HG03342 (cell line): ENCODE results near the gene TGM6.
"Not testable (repeated sequence)": the region's sequence is repeated elsewhere in the genome, so short reads cannot be mapped to it uniquely, and the experiment has no call there.

Experiments
- ATAC-seq: cut with Tn5 transposase; IDR thresholded peaks from one replicate; pipeline ENCODE4 v1.9.1; 2021; ENCODE audit warnings: mild to moderate bottlenecking, moderate library complexity; ENCODE audit not compliant: unreplicated experiment

TGM6 gene

GRCh38 chr20:2397595-2398145, 17.0 kb downstream of the TGM6 start:
- ATAC-seq, result no peak

GRCh38 chr20:2398449-2398848, 17.7 kb downstream of the TGM6 start:
- ATAC-seq, result no peak

GRCh38 chr20:2399390-2399789, 18.7 kb downstream of the TGM6 start:
- no peak for ATAC-seq

- ATAC-seq, result no peak
Observed at GRCh38 chr20:2400290-2400689, 19.6 kb downstream of the TGM6 start.

- ATAC-seq, result no peak
Observed at GRCh38 chr20:2401527-2401926, 20.8 kb downstream of the TGM6 start.

- ATAC-seq, result no peak
Observed at GRCh38 chr20:2402271-2402980, 21.7 kb downstream of the TGM6 start.

GRCh38 chr20:2403291-2404052, 22.8 kb downstream of the TGM6 start:
- ATAC-seq, result no peak

GRCh38 chr20:2405693-2406065, 25.0 kb downstream of the TGM6 start:
- ATAC-seq, result no peak

GRCh38 chr20:2407355-2407754, 26.7 kb downstream of the TGM6 start:
- not testable (repeated sequence) for ATAC-seq

- no peak for ATAC-seq
Observed at GRCh38 chr20:2408111-2408510, 27.4 kb downstream of the TGM6 start.

GRCh38 chr20:2416541-2417212, 36.0 kb downstream of the TGM6 start:
- ATAC-seq, result no peak

- ATAC-seq, result no peak
Observed at GRCh38 chr20:2417213-2417541, 36.5 kb downstream of the TGM6 start.

GRCh38 chr20:2418388-2418787, 37.7 kb downstream of the TGM6 start:
- ATAC-seq, result no peak

- ATAC-seq, result no peak
Observed at GRCh38 chr20:2420510-2420909, 39.8 kb downstream of the TGM6 start.

- ATAC-seq, result no peak
Observed at GRCh38 chr20:2421247-2421646, 40.5 kb downstream of the TGM6 start.

GRCh38 chr20:2429051-2429450, 48.4 kb downstream of the TGM6 start:
- ATAC-seq, result no peak

GRCh38 chr20:2430538-2430937, 49.8 kb downstream of the TGM6 start:
- ATAC-seq, result no peak

- ATAC-seq, result no peak
Observed at GRCh38 chr20:2431185-2431584, 50.5 kb downstream of the TGM6 start.

- ATAC-seq, result no peak
Observed at GRCh38 chr20:2446845-2447244, 66.1 kb downstream of the TGM6 start.

- no peak for ATAC-seq
Observed at GRCh38 chr20:2449386-2449785, 68.7 kb downstream of the TGM6 start.

GRCh38 chr20:2451422-2451821, 70.7 kb downstream of the TGM6 start:
- no peak for ATAC-seq
